Panc1 (cell line): ENCODE measurements around the gene RAMP1. TPM values are rescaled to one million over a fixed set of nuclear protein-coding genes. Genes with fewer than 3 reads are reported as not detected.

ENCODE experiments used
- ATAC-seq: fragments of 200-7000 bp; cut with Tn5 transposase; 2 replicates; pipeline ENCODE4 v1.9.1; 2020; ENCODE audit warnings: mild to moderate bottlenecking, moderate library complexity
- BruUV-seq: library from RNA; stranded (reverse); fragments of 400-500 nt; replicated peaks from 2 replicates; lab custom pipeline; 2021; lab: Mats Ljungman, UMichigan
- CTCF ChIA-PET: fragments of 300-600 bp; sonication (Branson Sonifier 250); formaldehyde crosslinking; loops from one replicate; lab custom pipeline; 2022; ENCODE audit warnings: antibody characterized with exemption; lab: Charles Lee
- POLR2A ChIA-PET: fragments of 300-600 bp; sonication (Branson Sonifier 250); formaldehyde crosslinking; loops from one replicate; lab custom pipeline; 2022; ENCODE audit warnings: antibody characterized with exemption; lab: Charles Lee
- DNase-seq: peaks from one replicate; pipeline ENCODE4 v3.0.0-alpha.2; 2010; ENCODE audit warnings: low read depth, low spot score
- H3K27ac ChIP-seq: 2 replicates; pipeline ENCODE4 v1.5.1; 2011; ENCODE audit warnings: mild to moderate bottlenecking, low read length, inconsistent platforms
- H3K27me3 ChIP-seq: fragments of 200-500 bp; sonication (Bioruptor generic); 2 replicates; pipeline ENCODE4 v1.6.0; 2014; ENCODE audit warnings: low read length, inconsistent platforms; ENCODE audit not compliant: control insufficient read depth, insufficient read depth
- H3K36me3 ChIP-seq: fragments of 200-500 bp; sonication (Bioruptor generic); 2 replicates; pipeline ENCODE4 v1.5.1; 2014; ENCODE audit warnings: inconsistent platforms, mild to moderate bottlenecking, low read length, moderate library complexity; ENCODE audit not compliant: control insufficient read depth, insufficient read depth
- H3K4me1 ChIP-seq: 2 replicates; pipeline ENCODE4 v1.5.1; 2011; ENCODE audit warnings: inconsistent platforms, mild to moderate bottlenecking, low read length, moderate library complexity; ENCODE audit not compliant: control insufficient read depth, insufficient read depth
- H3K4me3 ChIP-seq, 2 experiments: 2 replicates each; pipeline ENCODE4 v1.5.1; 2011 to 2012; ENCODE audit warnings: low read depth in 2 of 2, low read length in 2 of 2, mild to moderate bottlenecking in 2 of 2, inconsistent platforms in 1 of 2, moderate library complexity in 1 of 2
- H3K9me3 ChIP-seq: fragments of 200-500 bp; sonication (Bioruptor generic); 2 replicates; pipeline ENCODE4 v1.5.1; 2014; ENCODE audit warnings: low read depth, mild to moderate bottlenecking, inconsistent platforms, low read length, moderate library complexity; ENCODE audit not compliant: control insufficient read depth, insufficient read depth
- POLR2AphosphoS5 ChIP-seq: IDR thresholded peaks from 2 replicates; pipeline ENCODE4 v1.6.1; 2012; ENCODE audit warnings: mild to moderate bottlenecking, low read depth, low read length, moderate library complexity
- SIN3A ChIP-seq: IDR thresholded peaks from 2 replicates; pipeline ENCODE4 v1.6.1; 2012; ENCODE audit warnings: low read depth, mild to moderate bottlenecking, low read length, moderate library complexity, borderline replicate concordance; ENCODE audit not compliant: insufficient read depth
- TCF7L2 ChIP-seq: IDR thresholded peaks from 2 replicates; pipeline ENCODE4 v1.6.1; 2011; ENCODE audit warnings: mild to moderate bottlenecking, low read depth, low read length, inconsistent platforms
- in situ Hi-C: cut with HindIII; loops from 2 replicates; pipeline ENCODE4 v1.10.0; 2016; ENCODE audit warnings: low sequenced_read_pairs, low pct_unique_long_range_greater_than_20kb
- intact Hi-C: fragments of 100-400 bp; cut with micrococcal nuclease; formaldehyde crosslinking; loops from one replicate; pipeline ENCODE4 v1.10.0; 2022; ENCODE audit not compliant: unreplicated experiment
- total RNA-seq: library from RNA; stranded (reverse); gene quantifications from one replicate; pipeline ENCODE4 v1.2.1, GENCODE V29; 2021; ENCODE audit not compliant: unreplicated experiment
- TF ChIP-seq, protein P1 (sequence below): fragments of 450-650 bp; IDR thresholded peaks from 2 replicates; pipeline ENCODE4 v1.5.1; 2017; ENCODE audit warnings: mild to moderate bottlenecking
- TF ChIP-seq, protein P2 (sequence below), 2 experiments: IDR thresholded peaks; 2 replicates each; pipeline ENCODE4 v1.6.1; 2011 to 2012; ENCODE audit warnings: low read depth in 2 of 2, control low read depth in 1 of 2, low read length in 1 of 2, mild to moderate bottlenecking in 1 of 2, moderate library complexity in 1 of 2; ENCODE audit not compliant: insufficient read depth in 1 of 2

RAMP1 gene
- total RNA-seq, 1 experiment from 2014 or later, result 17.6 TPM

DNA sequence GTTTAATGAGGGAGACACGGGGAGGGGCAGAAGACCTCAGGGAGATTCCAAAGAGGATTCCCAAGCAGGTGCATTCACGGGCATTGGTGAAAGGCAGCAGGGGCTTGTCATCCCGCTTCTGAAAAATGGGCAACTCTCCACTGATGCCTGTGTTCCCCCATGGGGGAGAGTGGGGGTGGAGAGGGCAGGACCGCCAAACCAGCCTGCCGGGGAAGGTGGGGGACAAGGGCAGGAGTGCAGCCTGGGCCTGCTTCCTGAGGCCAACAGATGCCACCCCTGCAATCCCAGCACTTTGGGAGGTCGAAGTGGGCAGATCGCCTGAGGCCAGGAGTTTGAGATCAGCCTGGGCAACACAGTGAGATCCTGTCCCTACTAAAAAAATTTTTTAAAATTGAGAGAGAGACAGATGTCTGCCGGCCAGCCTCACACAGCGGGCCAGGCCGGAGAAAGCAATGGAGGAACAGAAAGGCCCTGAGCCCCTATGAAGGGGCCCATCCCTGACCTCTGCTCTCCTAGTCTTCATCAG, 62.6 kb downstream of the RAMP1 start:
- DNase-seq, result no peak
- Histone ChIP-seq H3K27me3 (no peaks in the 10 kb centered on the region), H3K4me3 (no peak overlapping the region), H3K4me1 (0 out of 2 replicates have a peak, but pooled peaks cover 4% of the 10 kb centered on the region), H3K9me3 (no peaks in the 10 kb centered on the region), H3K27ac (no peak overlapping the region), H3K36me3 (no peaks in the 10 kb centered on the region)
- intact Hi-C loops (no loop called here), in situ Hi-C loops (no loop called here)
- ChIA-PET CTCF (no interaction called here), POLR2A (no interaction called here)
- TF ChIP-seq, protein P1, sequence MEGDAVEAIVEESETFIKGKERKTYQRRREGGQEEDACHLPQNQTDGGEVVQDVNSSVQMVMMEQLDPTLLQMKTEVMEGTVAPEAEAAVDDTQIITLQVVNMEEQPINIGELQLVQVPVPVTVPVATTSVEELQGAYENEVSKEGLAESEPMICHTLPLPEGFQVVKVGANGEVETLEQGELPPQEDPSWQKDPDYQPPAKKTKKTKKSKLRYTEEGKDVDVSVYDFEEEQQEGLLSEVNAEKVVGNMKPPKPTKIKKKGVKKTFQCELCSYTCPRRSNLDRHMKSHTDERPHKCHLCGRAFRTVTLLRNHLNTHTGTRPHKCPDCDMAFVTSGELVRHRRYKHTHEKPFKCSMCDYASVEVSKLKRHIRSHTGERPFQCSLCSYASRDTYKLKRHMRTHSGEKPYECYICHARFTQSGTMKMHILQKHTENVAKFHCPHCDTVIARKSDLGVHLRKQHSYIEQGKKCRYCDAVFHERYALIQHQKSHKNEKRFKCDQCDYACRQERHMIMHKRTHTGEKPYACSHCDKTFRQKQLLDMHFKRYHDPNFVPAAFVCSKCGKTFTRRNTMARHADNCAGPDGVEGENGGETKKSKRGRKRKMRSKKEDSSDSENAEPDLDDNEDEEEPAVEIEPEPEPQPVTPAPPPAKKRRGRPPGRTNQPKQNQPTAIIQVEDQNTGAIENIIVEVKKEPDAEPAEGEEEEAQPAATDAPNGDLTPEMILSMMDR, result no peak
- TF ChIP-seq SIN3A (no peak), POLR2AphosphoS5 (no peak), TCF7L2 (no peak)
- TF ChIP-seq, protein P2, sequence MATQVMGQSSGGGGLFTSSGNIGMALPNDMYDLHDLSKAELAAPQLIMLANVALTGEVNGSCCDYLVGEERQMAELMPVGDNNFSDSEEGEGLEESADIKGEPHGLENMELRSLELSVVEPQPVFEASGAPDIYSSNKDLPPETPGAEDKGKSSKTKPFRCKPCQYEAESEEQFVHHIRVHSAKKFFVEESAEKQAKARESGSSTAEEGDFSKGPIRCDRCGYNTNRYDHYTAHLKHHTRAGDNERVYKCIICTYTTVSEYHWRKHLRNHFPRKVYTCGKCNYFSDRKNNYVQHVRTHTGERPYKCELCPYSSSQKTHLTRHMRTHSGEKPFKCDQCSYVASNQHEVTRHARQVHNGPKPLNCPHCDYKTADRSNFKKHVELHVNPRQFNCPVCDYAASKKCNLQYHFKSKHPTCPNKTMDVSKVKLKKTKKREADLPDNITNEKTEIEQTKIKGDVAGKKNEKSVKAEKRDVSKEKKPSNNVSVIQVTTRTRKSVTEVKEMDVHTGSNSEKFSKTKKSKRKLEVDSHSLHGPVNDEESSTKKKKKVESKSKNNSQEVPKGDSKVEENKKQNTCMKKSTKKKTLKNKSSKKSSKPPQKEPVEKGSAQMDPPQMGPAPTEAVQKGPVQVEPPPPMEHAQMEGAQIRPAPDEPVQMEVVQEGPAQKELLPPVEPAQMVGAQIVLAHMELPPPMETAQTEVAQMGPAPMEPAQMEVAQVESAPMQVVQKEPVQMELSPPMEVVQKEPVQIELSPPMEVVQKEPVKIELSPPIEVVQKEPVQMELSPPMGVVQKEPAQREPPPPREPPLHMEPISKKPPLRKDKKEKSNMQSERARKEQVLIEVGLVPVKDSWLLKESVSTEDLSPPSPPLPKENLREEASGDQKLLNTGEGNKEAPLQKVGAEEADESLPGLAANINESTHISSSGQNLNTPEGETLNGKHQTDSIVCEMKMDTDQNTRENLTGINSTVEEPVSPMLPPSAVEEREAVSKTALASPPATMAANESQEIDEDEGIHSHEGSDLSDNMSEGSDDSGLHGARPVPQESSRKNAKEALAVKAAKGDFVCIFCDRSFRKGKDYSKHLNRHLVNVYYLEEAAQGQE (IDR thresholded peaks at IDR 0.05; ENCODE audit: insufficient read depth in 1 of 2, low read depth in 2 of 2, low read length in 1 of 2), result no peak
- ATAC-seq, result no peak
- BruUV-seq, result no TSS peak

DNA sequence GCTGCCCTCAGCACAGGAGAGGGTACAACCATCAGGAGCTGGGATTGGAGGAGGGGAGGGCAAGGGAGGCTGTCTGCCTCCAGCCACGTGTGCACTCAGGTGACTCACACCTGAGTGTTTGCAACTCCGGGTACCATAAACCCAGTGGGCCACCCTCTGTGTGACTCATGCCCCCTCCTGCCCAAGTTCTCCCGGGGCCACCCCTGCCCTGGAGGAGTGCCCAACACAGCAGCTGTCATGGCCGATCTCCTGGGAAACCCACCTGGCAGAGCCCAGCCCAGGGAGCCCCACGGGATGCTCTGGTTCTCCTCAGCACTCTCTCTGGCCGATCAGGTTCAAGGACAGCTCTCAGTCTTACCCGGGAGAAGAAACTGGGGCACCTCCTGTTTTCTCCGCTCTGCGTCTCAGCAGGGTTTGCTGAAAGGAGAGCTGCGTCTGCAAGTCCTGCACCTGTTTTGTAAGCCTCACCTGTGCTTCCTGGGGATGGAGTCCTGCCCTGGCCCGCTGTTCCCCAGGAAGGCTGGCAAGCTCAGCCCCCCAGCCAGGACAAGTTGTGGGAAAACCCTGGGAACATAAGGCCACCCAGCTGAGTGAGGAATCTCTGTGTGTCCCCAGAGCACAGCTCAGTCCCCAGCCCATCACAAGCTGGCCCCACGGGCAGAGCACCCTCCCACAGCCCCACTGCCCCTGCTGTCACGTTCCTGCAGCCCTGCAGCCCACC, 63.4 kb downstream of the RAMP1 start:
- intact Hi-C loops, result no loop called here
- peak overlapping the region; percentile 24 to 48 for H3K4me3 ChIP-seq
- POLR2A ChIA-PET, result no interaction called here
- BruUV-seq, result no TSS peak
- no peaks in the 10 kb centered on the region for H3K9me3 ChIP-seq
- H3K27me3 ChIP-seq, result no peaks in the 10 kb centered on the region
- DNase-seq (no peak), ATAC-seq (peak; percentile 58; the same call in 1 of the 2 replicates)
- CTCF ChIA-PET, result interaction anchor here (0.6 kb wide), 1 partner anchor 24 kb away, joined by 3 read pairs; no protein-coding TSS in a partner anchor
- H3K36me3 ChIP-seq, result no peaks in the 10 kb centered on the region
- TF ChIP-seq POLR2AphosphoS5, result no peak
- TF ChIP-seq, protein P1, result no peak
- no peak for TF ChIP-seq SIN3A
- no peak for TF ChIP-seq TCF7L2
- TF ChIP-seq, protein P2 (IDR thresholded peaks at IDR 0.05; ENCODE audit: insufficient read depth in 1 of 2, low read depth in 2 of 2, low read length in 1 of 2), result no peak
- in situ Hi-C loops, result no loop called here
- H3K27ac ChIP-seq, result peak overlapping the region; percentile 74
- H3K4me1 ChIP-seq, result 0 out of 2 replicates have a peak, but pooled peaks cover 4% of the 10 kb centered on the region
